ENCODE results near the gene HNRNPM.

GRCh38 chr19:8441725-8442544 is 2.8 kb upstream of the HNRNPM start:
- TF ChIP-seq POLR2A (IDR thresholded peaks at IDR 0.05; ENCODE audit: low read length) = no peak
- TF ChIP-seq GATA1 (IDR thresholded peaks at IDR 0.05; ENCODE audit: low read depth, low read length) = no peak

Measured in erythroblast (primary cell).